OCI-LY1 (cell line): ENCODE data around the gene CYB5A.

Source experiments
- H2AFZ ChIP-seq: fragments of 200-600 bp; sonication (generic), shearing (Covaris generic); 2 replicates; pipeline ENCODE4 v1.6.0; 2014; ENCODE audit warnings: antibody characterized with exemption, mild to moderate bottlenecking, low read length
- H3F3A ChIP-seq: fragments of 200-600 bp; sonication (generic), shearing (Covaris generic); 2 replicates; pipeline ENCODE4 v1.6.0; 2014; ENCODE audit warnings: mild to moderate bottlenecking, antibody characterized with exemption, low read length, moderate library complexity; ENCODE audit not compliant: insufficient read depth
- H3K27ac ChIP-seq: fragments of 200-600 bp; sonication (generic); 2 replicates; pipeline ENCODE4 v1.5.1; 2014; ENCODE audit warnings: low read length, mixed run types, mild to moderate bottlenecking, low read depth; ENCODE audit not compliant: poor library complexity, severe bottlenecking
- H3K27me3 ChIP-seq: fragments of 200-600 bp; sonication (generic); 2 replicates; pipeline ENCODE4 v1.6.0; 2014; ENCODE audit warnings: antibody characterized with exemption, mild to moderate bottlenecking, low read length, moderate library complexity; ENCODE audit not compliant: insufficient read depth
- H3K36me3 ChIP-seq: fragments of 200-600 bp; sonication (generic); 2 replicates; pipeline ENCODE4 v1.6.1; 2014; ENCODE audit warnings: mild to moderate bottlenecking, antibody characterized with exemption, low read length, moderate library complexity, mixed read lengths; ENCODE audit not compliant: insufficient read depth
- H3K4me1 ChIP-seq: fragments of 200-600 bp; sonication (generic); 2 replicates; pipeline ENCODE4 v1.5.1; 2014; ENCODE audit warnings: mild to moderate bottlenecking, low read length, moderate library complexity; ENCODE audit not compliant: insufficient read depth, severe bottlenecking
- H3K4me2 ChIP-seq: fragments of 200-600 bp; sonication (generic), shearing (Covaris generic); 2 replicates; pipeline ENCODE4 v1.6.1; 2014; ENCODE audit warnings: low read length
- H3K4me3 ChIP-seq: fragments of 200-600 bp; sonication (generic); 2 replicates; pipeline ENCODE4 v1.5.1; 2014; ENCODE audit warnings: low read length, low read depth, mild to moderate bottlenecking, mixed read lengths; ENCODE audit not compliant: poor library complexity, severe bottlenecking
- H3K79me2 ChIP-seq: fragments of 200-600 bp; shearing (Covaris generic); 2 replicates; pipeline ENCODE4 v1.6.1; 2016; ENCODE audit warnings: mixed run types, low read length, mixed read lengths; ENCODE audit not compliant: insufficient read depth
- H3K9ac ChIP-seq: fragments of 200-600 bp; sonication (generic), shearing (Covaris generic); 2 replicates; pipeline ENCODE4 v1.6.1; 2014; ENCODE audit warnings: mild to moderate bottlenecking, low read length, mixed read lengths
- H3K9me2 ChIP-seq: fragments of 200-600 bp; sonication (generic), shearing (Covaris generic); 2 replicates; pipeline ENCODE4 v1.6.1; 2014; ENCODE audit warnings: low read depth, mild to moderate bottlenecking, low read length, mixed read lengths
- H3K9me3 ChIP-seq: fragments of 200-600 bp; shearing (Covaris generic); 2 replicates; pipeline ENCODE4 v1.6.1; 2014; ENCODE audit warnings: low read length, mixed read lengths
- H4K20me1 ChIP-seq: fragments of 200-600 bp; sonication (generic), shearing (Covaris generic); 2 replicates; pipeline ENCODE4 v1.6.0; 2016; ENCODE audit warnings: mild to moderate bottlenecking, low read length; ENCODE audit not compliant: insufficient read depth
- EZH2 ChIP-seq: fragments of 200-600 bp; sonication (generic), shearing (Covaris generic); IDR thresholded peaks from 2 replicates; pipeline ENCODE4 v1.8.0; 2017; ENCODE audit warnings: borderline replicate concordance, mixed run types, mild to moderate bottlenecking, antibody characterized with exemption, low read length, moderate library complexity, mixed read lengths
- TF ChIP-seq, protein P1 (sequence below): fragments of 200-600 bp; sonication (generic), shearing (Covaris generic); IDR thresholded peaks from 2 replicates; pipeline ENCODE4 v1.5.1; 2017; ENCODE audit warnings: mild to moderate bottlenecking, antibody characterized with exemption, low read length, moderate library complexity, mixed read lengths

The CYB5A gene

GRCh38 chr18:74241970-74242369 lies 49.8 kb downstream of the CYB5A start:
- TF ChIP-seq EZH2: no peak
- TF ChIP-seq, protein P1, sequence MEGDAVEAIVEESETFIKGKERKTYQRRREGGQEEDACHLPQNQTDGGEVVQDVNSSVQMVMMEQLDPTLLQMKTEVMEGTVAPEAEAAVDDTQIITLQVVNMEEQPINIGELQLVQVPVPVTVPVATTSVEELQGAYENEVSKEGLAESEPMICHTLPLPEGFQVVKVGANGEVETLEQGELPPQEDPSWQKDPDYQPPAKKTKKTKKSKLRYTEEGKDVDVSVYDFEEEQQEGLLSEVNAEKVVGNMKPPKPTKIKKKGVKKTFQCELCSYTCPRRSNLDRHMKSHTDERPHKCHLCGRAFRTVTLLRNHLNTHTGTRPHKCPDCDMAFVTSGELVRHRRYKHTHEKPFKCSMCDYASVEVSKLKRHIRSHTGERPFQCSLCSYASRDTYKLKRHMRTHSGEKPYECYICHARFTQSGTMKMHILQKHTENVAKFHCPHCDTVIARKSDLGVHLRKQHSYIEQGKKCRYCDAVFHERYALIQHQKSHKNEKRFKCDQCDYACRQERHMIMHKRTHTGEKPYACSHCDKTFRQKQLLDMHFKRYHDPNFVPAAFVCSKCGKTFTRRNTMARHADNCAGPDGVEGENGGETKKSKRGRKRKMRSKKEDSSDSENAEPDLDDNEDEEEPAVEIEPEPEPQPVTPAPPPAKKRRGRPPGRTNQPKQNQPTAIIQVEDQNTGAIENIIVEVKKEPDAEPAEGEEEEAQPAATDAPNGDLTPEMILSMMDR: no peak

DNA sequence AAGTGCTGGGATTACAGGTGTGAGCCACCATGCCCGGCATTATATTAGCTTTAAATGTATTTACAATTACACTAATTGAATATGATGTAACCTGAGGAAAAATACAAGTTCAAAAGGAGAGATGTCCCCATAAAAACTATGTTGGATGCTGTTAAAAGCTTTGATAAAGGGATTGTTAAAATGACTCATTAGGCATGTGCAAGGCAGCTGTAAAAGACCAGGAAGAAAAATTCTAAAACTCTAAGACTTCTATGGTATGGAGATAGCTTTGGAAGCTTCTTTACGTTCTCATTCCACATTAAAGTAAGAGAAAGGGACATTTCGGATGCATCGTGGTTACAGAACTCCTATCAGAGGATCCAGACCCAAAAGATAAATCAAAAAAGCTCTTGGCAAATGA lies 50.3 kb downstream of the CYB5A start:
- Histone ChIP-seq H3K27me3 (no peaks in the 10 kb centered on the region; the same call in 1 of the 2 replicates), H3K9me3 (no peaks in the 10 kb centered on the region), H3K27ac (no peak overlapping the region), H2AFZ (no peak overlapping the region), H3F3A (no peaks in the 10 kb centered on the region), H4K20me1 (no peaks in the 10 kb centered on the region), H3K4me1 (peaks cover 4% of the 10 kb centered on the region), H3K9me2 (no peaks in the 10 kb centered on the region), H3K4me2 (no peak overlapping the region), H3K36me3 (no peaks in the 10 kb centered on the region), H3K9ac (no peak overlapping the region), H3K79me2 (no peaks in the 10 kb centered on the region), H3K4me3 (no peak overlapping the region)
- TF ChIP-seq EZH2: no peak
- TF ChIP-seq, protein P1: no peak

More at GRCh38 chr18:74241970-74242369, 49.8 kb downstream of the CYB5A start:
- no peak overlapping the region for H3K9ac ChIP-seq
- H3K4me2 ChIP-seq: no peak overlapping the region
- no peaks in the 10 kb centered on the region for H4K20me1 ChIP-seq
- H3K27ac ChIP-seq: no peak overlapping the region
- no peaks in the 10 kb centered on the region for H3K79me2 ChIP-seq
- H2AFZ ChIP-seq: no peak overlapping the region
- no peaks in the 10 kb centered on the region for H3F3A ChIP-seq
- H3K9me2 ChIP-seq: no peaks in the 10 kb centered on the region
- no peak overlapping the region for H3K4me3 ChIP-seq
- no peaks in the 10 kb centered on the region for H3K36me3 ChIP-seq
- no peaks in the 10 kb centered on the region; the same call in 1 of the 2 replicates for H3K27me3 ChIP-seq
- H3K4me1 ChIP-seq: peaks cover 4% of the 10 kb centered on the region
- no peaks in the 10 kb centered on the region for H3K9me3 ChIP-seq

GRCh38 chr18:74239567-74239966 lies 52.2 kb downstream of the CYB5A start:
- Histone ChIP-seq H3K27me3 (no peaks in the 10 kb centered on the region), H4K20me1 (no peaks in the 10 kb centered on the region), H3K4me1 (peaks cover 4% of the 10 kb centered on the region), H3K9ac (no peak overlapping the region), H3F3A (no peaks in the 10 kb centered on the region), H3K79me2 (no peaks in the 10 kb centered on the region), H3K4me3 (no peak overlapping the region), H3K9me3 (no peaks in the 10 kb centered on the region), H3K36me3 (no peaks in the 10 kb centered on the region), H2AFZ (no peak overlapping the region), H3K9me2 (no peaks in the 10 kb centered on the region), H3K27ac (no peak overlapping the region), H3K4me2 (no peak overlapping the region)
- TF ChIP-seq, protein P1: no peak
- no peak for TF ChIP-seq EZH2
